ENCODE results near the gene TJP1. TPM values are rescaled to one million over a fixed set of nuclear protein-coding genes. Genes with fewer than 3 reads are reported as not detected.
"Not testable (repeated sequence)": the region's sequence is repeated elsewhere in the genome, so short reads cannot be mapped to it uniquely, and the experiment has no call there.

The TJP1 gene
- total and polyA plus RNA-seq, 2 experiments from 2014 or later, result 34.4 to 88.7 TPM

- Histone ChIP-seq H3K4me3 (no peak overlapping the region), H3K9me3 (ENCODE audit: low read depth) (no peaks in the 10 kb centered on the region), H2AFZ (no peak overlapping the region), H3K36me3 (replicated peaks; ENCODE audit: insufficient read depth, low read depth) (no peaks in the 10 kb centered on the region), H3K4me1 (ENCODE audit: insufficient read depth) (peaks cover 4% of the 10 kb centered on the region), H3K4me2 (no peak overlapping the region), H3K79me2 (peaks cover 3% of the 10 kb centered on the region), H3K27ac (peak overlapping the region; percentile 51), H3K27me3 (no peaks in the 10 kb centered on the region), H3K9me2 (replicated peaks; ENCODE audit: insufficient read depth) (no peaks in the 10 kb centered on the region), H4K20me1 (ENCODE audit: insufficient read depth, poor library complexity, severe bottlenecking) (no peaks in the 10 kb centered on the region)
- 74% methylated on average over 10 of the region's 10 CpGs for WGBS (ENCODE audit: low lambda C conversion rate, missing lambda C conversion rate)
- TF ChIP-seq EZH2 (IDR thresholded peaks at IDR 0.05; ENCODE audit: borderline replicate concordance), result no peak
- TF ChIP-seq CTCF (IDR thresholded peaks at IDR 0.05; ENCODE audit: poor library complexity), result no peak
- no peak for TF ChIP-seq EZH2phosphoT487 (IDR thresholded peaks at IDR 0.05; ENCODE audit: low read depth, severe bottlenecking, unreplicated experiment)
- peak; percentile 55 for DNase-seq (ENCODE audit: low spot score)
These were observed 144.3 kb downstream of the TJP1 start for GRCh38 chr15:29677871-29678461.

GRCh38 chr15:29677455-29677854 is 144.8 kb downstream of the TJP1 start:
- no peak for DNase-seq (ENCODE audit: low spot score)
- Histone ChIP-seq H3K27ac (no peak overlapping the region), H3K79me2 (peaks cover 3% of the 10 kb centered on the region), H3K27me3 (no peaks in the 10 kb centered on the region), H4K20me1 (ENCODE audit: insufficient read depth, poor library complexity, severe bottlenecking) (no peaks in the 10 kb centered on the region), H3K9me3 (ENCODE audit: low read depth) (no peaks in the 10 kb centered on the region), H3K9me2 (replicated peaks; ENCODE audit: insufficient read depth) (no peaks in the 10 kb centered on the region), H3K4me1 (ENCODE audit: insufficient read depth) (peaks cover 4% of the 10 kb centered on the region), H3K4me2 (no peak overlapping the region), H3K4me3 (no peak overlapping the region), H2AFZ (no peak overlapping the region), H3K36me3 (replicated peaks; ENCODE audit: insufficient read depth, low read depth) (no peaks in the 10 kb centered on the region)
- TF ChIP-seq CTCF (IDR thresholded peaks at IDR 0.05; ENCODE audit: poor library complexity) (no peak), EZH2 (IDR thresholded peaks at IDR 0.05; ENCODE audit: borderline replicate concordance) (no peak), EZH2phosphoT487 (IDR thresholded peaks at IDR 0.05; ENCODE audit: low read depth, severe bottlenecking, unreplicated experiment) (no peak)
- 91% methylated on average over 4 of the region's 4 CpGs for WGBS (ENCODE audit: low lambda C conversion rate, missing lambda C conversion rate)

DNA sequence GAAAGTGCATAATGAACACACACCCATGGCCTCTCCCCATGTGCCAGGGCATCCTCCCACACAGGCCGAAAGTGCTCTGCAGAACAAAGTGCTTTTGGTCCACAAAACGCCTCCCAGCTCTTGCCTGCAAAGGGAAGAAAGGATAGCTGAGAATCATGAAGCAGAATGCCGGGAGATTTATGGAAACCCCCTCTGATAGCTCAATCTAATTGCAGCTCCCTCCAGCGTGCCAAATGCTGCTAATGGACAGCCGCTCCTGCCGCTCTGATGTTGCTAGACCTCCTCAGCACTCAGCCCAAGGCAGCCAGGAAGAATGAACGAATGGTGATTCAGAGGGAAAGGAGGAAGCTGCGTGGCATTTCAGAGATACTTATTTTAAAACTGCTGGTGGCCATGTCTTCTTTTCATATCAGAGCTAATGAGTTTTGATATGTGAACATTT is 145.3 kb downstream of the TJP1 start:
- DNase-seq (ENCODE audit: low spot score), result no peak
- no peak overlapping the region for H3K27ac ChIP-seq
- H3K9me2 ChIP-seq (replicated peaks; ENCODE audit: insufficient read depth), result no peaks in the 10 kb centered on the region
- TF ChIP-seq EZH2phosphoT487 (IDR thresholded peaks at IDR 0.05; ENCODE audit: low read depth, severe bottlenecking, unreplicated experiment) (no peak), EZH2 (IDR thresholded peaks at IDR 0.05; ENCODE audit: borderline replicate concordance) (no peak), CTCF (IDR thresholded peaks at IDR 0.05; ENCODE audit: poor library complexity) (no peak)
- H4K20me1 ChIP-seq (ENCODE audit: insufficient read depth, poor library complexity, severe bottlenecking), result no peaks in the 10 kb centered on the region
- H3K27me3 ChIP-seq, result no peaks in the 10 kb centered on the region
- 74% methylated on average over 8 of the region's 8 CpGs for WGBS (ENCODE audit: low lambda C conversion rate, missing lambda C conversion rate)
- no peaks in the 10 kb centered on the region for H3K9me3 ChIP-seq (ENCODE audit: low read depth)
- peaks cover 4% of the 10 kb centered on the region for H3K4me1 ChIP-seq (ENCODE audit: insufficient read depth)
- no peak overlapping the region for H3K4me3 ChIP-seq
- no peak overlapping the region for H2AFZ ChIP-seq
- H3K79me2 ChIP-seq, result peaks cover 3% of the 10 kb centered on the region
- H3K4me2 ChIP-seq, result peak overlapping the region; percentile 97
- H3K36me3 ChIP-seq (replicated peaks; ENCODE audit: insufficient read depth, low read depth), result no peaks in the 10 kb centered on the region

DNA sequence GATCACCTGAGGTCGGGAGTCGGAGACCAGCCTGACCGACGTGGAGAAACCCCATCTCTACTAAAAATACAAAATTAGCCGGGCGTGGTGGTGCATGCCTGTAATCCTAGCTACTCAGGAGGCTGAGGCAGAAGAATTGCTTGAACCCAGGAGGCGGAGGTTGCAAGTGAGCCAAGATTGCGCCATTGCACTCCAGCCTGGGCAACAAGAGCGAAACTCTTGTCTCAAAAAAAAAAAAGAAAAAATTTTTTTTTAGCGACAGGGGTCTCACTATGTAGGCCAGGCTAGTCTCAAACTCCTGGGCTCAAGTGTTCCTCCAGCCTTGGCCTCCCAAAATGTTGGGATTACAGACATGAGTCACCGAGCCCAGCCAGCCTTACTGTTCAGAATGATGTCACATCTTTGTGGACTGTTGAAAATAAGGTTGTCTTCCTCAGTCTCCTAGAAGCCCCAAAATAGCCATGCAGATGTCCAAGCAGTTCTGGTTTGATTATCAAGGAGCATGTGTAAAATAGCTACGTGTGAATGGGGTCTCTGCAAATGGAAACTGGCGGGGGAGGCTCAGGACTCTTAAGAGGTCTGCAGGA is 145.8 kb downstream of the TJP1 start:
- not testable (repeated sequence) for H3K27ac ChIP-seq; H3K36me3 ChIP-seq (replicated peaks; ENCODE audit: insufficient read depth, low read depth); H3K9me3 ChIP-seq (ENCODE audit: low read depth); H3K9me2 ChIP-seq (replicated peaks; ENCODE audit: insufficient read depth); H3K79me2 ChIP-seq; H2AFZ ChIP-seq; H3K4me3 ChIP-seq; H3K27me3 ChIP-seq; DNase-seq (ENCODE audit: low spot score); H3K4me1 ChIP-seq (ENCODE audit: insufficient read depth); H4K20me1 ChIP-seq (ENCODE audit: insufficient read depth, poor library complexity, severe bottlenecking)
- H3K4me2 ChIP-seq, result peak overlapping the region; percentile 97
- WGBS (ENCODE audit: low lambda C conversion rate, missing lambda C conversion rate), result 87% methylated on average over 13 of the region's 13 CpGs
